NCI-H128 (cell line): ENCODE results near the gene C19orf47.
"Not testable (repeated sequence)": the region's sequence is repeated elsewhere in the genome, so short reads cannot be mapped to it uniquely, and the experiment has no call there.

Source experiments
- DNase-seq: peaks from one replicate; lab custom pipeline; 2025; ENCODE audit not compliant: unreplicated experiment; lab: John Stamatoyannopoulos, UW

C19orf47 gene

DNA sequence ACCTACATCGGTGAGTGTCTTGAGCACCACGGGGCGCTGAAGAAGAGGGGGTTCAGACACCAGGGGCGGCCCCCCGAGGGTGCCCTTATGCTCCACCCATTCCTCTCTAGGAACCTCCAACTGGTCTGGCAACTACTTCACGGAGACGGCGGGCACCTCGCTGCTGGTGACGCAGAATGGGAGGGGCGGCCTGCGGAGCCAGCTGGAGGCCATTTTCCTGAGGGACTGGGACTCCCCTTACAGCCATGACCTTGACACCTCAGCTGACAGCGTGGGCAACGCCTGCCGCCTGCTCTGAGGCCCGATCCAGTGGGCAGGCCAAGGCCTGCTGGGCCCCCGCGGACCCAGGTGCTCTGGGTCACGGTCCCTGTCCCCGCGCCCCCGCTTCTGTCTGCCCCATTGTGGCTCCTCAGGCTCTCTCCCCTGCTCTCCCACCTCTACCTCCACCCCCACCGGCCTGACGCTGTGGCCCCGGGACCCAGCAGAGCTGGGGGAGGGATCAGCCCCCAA, 29.7 kb upstream of the C19orf47 start:
- DNase-seq: no peak

DNA sequence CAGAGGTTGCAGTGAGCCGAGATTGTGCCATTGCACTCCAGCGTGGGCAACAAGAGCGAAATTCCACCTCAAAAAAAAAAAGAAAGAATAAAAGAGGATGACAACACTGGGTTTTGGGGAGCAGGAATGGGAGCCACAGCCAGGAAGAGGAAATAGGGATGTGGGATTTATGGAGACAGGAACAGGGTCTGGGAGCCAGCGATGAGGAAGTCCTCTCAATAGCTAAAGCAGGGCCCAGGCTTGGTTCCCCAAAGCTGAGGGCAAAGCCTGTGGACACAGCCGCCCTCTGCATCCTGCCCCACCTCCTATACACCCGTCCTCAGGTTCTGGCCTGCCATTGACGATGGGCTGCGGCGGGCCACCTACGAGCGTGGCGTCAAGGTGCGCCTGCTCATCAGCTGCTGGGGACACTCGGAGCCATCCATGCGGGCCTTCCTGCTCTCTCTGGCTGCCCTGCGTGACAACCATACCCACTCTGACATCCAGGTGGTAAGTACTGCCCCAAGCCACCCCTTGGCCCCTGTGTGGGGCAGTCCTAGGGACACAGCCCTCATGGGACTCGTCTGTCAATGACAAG, 28.2 kb upstream of the C19orf47 start:
- no peak for DNase-seq

DNA sequence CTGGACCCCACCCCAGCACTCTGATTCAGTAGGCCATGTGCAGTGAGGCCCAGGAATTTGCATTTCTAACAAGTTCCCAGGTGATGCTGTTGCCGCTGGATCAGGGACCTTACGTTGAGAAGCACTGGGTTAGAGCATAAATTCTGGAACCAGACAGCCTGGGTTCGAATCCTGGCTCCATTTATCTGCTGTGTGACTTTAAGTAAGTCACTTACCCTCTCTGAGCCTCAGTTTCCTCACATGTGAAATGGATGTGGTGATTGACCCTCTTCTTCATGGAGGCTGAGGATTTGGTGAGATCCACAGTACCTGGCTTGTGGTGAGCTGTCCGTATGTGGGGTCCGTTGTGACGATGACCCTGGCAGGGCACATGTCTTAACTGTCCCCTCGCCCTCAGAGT, 25.9 kb upstream of the C19orf47 start:
- no peak for DNase-seq

DNA sequence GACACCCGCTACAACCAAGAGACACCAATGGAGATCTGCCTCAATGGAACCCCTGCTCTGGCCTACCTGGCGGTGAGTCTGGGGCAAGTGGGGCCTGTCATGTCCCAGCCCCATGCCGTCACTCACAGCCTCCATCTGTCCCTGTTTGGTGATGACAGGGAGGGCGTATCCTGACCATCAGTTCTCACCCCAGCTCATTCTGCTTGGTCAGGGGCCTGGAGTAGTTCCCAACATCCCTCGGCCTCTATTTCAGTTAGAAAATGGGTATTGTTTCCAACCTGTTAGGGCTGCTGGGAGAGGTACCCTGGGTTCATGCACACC, 23.6 kb upstream of the C19orf47 start:
- no peak for DNase-seq

DNA sequence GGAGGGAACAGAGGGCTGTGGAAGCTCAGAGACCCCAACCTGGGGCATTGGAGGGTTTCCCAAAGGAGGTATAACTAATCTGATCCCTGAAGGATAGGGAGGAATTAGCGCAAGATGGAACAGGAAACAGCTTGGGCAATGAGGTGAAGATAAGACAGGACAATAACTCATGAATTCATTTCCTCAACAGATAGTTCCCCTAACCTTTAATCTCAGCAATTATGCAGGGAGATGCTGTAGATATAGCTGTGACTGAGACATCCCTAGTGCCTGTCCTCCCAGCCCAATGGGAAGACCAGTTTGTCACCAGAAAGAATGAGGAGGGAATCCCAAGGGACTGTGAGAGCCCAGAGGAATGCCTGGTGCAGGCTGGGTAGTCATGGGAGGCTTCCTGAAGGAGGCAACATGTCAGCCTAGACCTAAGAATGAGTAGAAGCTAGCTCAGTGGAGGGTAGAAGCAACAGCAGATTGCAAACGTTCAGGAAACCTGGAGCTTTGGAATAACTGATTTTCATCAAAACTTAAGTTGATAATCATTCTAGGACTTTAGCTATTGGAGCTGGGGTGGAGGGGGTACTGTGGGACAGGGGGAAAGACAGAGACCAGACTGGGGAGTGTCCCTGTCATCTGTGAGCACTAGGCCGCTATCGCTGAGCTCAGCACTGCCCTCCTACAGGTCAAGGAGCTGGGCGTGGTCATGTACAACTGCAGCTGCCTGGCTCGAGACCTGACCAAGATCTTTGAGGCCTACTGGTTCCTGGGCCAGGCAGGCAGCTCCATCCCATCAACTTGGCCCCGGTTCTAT, 23.0 kb upstream of the C19orf47 start:
- no peak for DNase-seq

DNA sequence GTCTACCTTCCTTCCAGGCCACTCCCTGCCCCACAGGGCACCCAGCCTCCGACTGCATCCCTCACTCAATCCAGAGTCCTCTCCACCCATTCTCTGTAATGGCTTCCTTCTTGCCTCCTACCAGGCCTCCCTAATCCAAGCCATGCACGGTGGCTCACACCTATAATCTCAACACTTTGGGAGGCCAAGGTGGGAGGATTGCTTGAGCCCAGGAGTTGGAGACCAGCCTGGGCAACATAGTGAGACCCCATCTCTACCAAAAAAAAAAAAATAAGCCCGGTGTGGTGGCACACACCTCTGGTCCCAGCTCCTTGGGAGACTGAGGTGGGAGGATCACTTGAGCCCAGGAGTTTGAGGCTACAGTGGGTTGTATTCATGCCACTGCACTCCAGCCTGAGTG, 22.1 kb upstream of the C19orf47 start:
- not testable (repeated sequence) for DNase-seq

DNA sequence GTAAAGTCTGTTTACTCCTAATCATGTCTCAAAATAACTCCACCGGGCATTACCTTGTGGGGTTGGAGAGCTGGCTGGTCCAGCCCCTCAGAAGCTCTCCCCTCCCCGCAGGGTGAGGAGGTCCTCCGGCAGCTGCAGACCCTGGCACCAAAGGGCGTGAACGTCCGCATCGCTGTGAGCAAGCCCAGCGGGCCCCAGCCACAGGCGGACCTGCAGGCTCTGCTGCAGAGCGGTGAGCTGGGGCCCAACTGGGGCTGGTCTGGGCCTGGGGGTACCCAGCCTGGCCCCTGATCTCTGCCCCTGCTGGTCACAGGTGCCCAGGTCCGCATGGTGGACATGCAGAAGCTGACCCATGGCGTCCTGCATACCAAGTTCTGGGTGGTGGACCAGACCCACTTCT, 21.6 kb upstream of the C19orf47 start:
- DNase-seq: no peak

DNA sequence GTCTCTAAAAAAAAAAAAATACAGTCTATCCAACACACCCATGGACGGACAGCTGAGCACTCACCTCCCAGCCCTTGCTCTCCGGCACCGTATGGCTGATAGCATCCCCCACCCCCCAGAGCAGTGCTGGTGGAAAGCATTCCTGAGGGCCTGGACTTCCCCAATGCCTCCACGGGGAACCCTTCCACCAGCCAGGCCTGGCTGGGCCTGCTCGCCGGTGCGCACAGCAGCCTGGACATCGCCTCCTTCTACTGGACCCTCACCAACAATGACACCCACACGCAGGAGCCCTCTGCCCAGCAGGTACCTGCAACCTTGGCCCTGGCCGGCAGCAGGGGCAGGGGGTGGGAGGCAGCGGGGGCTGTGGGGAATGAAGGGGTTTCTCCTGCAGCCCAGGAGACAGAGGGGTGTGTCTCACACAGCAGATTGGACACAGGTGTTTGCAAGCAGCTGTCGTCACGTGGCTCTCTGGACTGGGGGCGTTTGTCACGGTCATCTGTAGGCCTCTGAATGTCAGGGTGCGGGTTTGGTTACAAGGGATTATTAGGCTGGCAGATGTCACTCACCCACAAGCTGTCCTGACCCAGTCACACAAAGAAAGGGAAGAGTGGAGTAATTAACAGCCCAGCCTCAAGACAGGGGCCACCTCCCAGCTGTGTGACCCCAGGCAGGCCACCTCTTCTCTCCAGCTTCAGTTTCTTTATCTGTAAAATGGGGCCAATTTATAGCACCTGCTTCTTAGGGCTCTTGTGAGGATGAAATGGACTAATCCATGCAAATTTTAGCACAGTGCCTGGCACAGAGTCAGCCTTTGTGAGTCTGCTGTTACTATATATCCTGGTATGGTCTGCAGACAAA, 19.6 kb upstream of the C19orf47 start:
- DNase-seq: no peak

DNA sequence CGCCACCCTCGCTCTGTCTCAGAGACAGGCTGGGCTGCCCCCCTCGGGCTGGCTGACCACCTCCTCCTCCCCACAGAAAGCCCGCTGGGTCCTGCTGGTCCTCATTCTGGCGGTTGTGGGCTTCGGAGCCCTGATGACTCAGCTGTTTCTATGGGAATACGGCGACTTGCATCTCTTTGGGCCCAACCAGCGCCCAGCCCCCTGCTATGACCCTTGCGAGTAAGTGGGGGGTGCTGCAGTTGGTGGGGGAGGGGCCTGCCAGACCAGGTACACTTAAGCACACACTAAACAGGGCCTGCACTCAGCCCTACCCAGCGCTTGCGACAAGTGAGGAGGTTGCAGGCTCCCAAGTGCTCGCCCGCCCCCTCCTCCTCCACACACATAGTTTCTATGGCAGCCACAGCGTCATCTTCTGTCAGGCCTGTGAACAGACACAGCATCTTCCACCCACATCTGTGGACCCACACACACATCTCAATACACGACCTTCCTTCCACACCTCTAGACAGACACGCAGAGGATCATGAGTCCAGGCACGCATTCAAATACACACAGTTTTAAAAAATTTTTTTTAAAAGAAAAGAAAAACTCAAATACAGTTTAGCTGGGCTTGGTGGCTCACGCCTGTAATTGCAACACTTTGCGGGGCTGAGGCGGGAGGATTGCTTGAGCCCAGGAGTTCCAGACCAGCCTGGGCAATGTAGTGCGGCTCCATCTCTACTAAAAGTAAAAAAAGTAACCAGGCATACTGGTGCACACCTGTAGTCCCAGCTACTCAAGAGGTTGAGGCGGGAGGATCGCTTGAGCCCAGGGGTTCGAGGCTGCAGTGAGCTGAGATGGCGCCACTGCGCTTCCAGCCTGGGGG, 18.7 kb upstream of the C19orf47 start:
- DNase-seq: no peak

DNA sequence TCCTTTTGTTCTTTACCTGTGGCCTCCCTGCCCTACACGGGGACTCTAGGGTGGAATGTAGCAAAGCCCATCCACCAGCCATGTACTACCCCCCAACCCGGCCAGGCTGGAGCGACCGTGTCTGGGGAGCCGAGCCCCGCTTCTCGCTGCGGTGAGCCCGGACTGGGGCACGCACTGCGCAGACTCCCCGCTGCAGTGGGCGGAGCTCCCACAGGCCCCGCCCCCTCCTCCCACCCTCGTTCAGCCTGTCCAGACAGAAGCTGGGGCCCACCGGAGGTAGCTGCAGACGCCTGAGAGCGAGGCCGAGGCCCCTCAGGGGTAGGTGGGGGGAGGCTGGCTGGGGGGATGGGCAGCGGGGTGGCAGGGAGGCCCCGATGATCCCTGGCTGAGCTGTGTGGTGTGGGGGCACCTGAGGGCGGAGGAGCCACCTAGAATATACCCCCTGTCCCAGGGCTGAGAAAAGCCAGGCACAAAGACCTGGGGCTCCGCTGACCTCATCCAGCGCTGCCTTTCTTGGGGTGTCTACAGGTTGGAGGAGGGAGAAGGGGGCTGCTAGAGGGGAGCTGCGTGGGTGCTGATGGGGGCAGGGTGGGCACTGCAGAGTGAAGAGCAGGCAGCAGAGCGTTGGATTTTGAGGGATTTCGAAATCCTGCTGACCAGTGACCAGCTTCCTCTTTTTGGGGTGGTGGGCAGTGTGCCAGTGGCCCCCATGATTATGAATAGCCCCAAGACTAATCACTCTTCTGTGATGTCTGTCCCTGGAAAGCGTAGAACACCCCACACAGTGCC, 17.6 kb upstream of the C19orf47 start:
- DNase-seq: no peak

DNA sequence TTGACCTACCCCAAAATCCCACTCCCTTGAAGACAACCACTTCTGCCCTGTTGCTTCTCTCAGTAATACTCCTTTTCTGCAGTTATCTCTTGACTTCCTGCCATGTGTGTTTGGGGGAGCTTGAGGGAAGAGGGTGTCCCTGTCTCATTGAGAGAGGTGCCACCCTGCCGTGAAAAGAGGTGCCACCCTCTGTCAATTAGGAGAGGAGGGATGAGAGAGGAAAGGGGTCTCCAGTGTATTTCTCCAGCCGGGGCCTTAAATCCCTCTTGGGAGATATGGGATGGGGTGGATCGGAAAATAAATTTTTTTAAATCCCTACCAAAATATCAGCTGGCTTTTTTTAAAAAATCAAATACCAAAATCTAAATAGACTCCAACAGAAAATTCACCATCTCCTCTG, 16.8 kb upstream of the C19orf47 start:
- DNase-seq: no peak

DNA sequence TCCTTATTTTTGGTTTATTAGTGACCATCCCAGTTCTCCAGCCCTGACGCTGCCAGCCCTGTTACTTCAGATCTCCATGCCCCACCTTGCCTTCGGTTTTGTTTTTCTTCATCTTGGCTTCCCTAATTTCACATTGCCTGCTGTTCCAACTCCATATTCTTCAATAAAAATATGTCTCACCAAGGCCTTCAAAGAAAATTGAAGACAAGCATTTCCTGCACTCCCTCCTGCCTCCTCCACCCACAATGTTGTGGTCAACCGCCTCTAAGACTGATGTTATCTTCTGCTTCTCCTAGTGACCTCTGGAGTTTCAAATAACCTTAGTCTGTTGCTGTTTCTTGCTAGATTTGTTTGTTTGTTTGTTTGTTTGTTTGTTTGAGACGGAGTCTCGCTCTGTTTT, 14.9 kb upstream of the C19orf47 start:
- DNase-seq: no peak

DNA sequence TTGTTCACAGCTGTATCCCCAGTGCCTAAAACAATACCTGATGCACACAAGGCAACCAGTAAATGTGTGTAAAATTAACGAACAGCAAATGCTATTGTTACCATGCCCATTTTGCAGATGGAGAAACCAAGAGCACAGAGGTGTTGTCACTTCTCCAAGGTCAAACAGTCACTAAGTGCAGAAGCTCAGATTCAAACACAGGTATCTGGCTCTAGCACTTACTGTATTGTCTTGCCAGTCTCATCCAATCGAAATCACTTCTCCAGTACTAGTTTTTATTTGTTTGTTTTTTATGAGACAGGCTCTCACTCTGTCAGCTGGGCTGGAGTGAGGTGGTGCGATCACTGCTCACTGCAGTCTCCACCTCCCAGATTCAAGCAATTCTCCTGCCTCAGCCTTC, 14.0 kb upstream of the C19orf47 start:
- no peak for DNase-seq

DNA sequence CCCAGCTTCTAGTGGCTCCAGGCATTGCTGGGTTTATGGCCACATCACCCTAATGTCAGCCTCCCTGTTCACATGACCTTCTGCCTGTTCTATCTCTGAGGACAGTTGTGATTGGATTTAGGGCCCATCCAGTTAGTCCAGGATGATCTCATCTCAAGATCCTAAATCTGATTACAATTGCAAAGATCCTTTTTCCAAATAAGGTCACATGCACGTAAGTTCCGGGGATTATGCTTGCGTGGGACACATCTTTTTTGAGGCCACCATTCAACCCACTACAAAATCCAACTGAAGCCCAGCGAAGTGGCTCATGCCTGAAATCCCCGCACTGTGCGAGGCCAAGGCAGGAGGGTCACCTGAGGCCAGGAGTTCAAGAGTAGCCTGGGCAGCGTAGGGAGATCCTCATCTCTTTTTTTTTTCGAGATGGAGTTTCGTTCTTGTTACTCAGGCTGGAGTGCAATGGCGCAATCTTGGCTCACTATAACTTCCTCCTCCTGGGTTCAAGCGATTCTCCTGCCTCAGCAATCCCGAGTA, 12.6 kb upstream of the C19orf47 start:
- DNase-seq: no peak

DNA sequence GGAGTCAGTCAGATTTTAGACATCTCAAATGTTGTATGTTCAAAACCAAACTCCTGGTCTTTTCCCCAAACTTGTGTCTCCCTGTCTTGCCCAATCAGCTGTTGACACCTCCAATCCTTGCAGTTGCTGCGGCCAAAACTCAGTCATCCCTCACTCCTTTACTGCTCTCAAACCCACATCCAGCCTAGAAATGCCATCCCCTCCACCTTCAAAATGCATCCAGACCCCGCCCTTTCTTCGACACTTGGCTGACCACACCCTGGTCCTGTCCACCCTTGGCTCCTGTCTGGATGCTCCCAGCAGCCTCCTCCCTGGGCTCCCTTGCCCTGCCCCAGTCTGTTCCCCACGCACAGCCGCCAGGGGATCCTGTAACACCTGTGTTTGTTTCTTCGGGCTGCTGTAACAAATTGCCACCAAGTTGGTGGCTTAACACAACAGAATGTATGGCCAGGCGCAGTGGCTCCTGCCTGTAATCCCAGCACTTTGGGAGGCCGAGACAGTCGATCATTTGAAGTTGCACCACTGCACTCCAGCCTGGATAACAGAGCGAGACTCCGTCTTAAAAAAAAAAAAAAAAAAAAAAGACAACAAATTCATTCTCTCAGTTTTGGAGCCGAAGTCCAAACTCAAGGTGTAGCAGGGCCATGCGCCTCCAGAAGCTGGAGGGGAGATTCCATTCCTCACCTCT, 12.0 kb upstream of the C19orf47 start:
- DNase-seq: no peak

DNA sequence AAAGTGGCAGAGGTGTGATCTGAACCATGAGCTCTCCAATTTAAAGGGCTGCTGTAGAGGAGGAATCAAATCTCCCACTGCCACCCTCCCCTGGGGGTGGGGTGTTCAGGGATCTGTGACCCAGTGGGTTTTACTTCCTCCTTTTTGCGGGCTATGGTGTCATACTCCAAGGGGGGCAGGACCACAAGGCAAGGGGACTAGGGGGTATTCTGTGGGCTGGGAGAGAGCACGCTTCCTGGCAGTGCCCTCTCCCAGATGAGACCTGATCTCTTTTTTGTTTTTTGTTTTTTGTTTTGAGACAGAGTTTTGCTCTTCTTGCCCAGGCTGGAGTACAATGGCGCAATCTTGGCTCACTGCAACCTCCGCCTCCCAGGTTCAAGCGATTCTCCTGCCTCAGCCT, 10.6 kb upstream of the C19orf47 start:
- no peak for DNase-seq

DNA sequence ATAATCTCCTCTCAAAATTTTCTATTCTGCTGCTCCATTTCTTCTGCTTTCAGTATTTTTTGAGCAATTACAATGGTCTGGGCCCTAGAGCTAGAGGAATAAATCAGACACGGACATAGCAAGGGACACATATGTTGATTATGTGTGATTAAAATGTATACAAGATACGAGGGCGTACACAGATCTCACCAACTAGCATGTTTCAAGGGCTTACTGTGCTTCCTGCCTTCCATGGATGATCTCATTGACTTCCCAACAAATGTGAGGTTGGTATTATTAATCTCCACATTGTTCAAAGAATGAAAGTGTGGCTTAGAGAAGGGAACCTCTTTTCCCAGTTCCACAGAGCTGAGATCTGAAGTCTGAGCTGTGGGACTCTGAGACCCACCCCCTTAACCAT, 9.4 kb upstream of the C19orf47 start:
- no peak for DNase-seq

DNA sequence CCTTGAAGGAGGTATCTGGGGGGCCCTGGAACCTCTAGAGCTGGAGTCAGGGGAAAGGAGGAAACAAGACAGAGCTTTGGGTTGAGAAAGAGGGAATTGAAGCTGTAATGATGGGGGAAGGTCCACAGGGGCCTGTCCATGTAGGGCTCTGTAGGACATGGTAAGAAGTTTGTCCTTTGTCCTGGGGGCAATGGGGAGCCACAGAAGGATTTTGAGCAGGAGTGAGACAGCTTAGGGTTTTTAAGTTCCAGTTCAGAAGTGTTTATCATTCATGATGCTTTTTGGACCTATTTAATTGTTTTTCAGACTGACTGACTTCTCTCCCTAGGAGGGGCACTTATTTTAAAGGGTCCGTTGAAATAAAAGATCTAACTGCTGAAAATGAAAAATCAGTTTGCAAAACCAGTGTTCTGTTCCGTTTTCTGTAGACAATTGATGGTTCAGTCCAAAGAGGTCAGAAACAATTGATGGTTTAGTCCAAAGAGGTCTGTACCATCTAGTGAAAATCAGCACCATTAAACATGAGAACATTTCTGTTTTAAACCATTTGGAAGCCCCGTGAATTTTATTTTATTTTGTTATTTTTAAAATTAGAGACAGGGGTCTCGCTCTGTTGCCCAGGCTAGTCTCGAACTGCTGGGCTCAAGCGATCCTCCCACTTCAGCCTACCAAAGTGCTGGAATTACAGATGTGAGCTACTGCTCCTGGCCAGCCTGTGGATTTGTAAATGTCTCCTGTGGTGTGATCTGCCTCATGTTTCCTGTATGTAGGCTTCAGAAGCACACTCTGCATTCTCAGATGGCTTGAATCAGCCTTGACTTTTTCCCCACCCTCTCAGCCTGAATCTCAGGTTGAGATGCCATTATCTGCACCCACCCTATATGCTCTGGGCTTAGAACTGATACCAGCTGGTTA, 8.7 kb upstream of the C19orf47 start:
- no peak for DNase-seq
